Kasumi-1 (cell line): ENCODE results near the gene IL18.
A peak's percentile ranks its signal among the peaks of the same experiment; 100 is the strongest.
"Not testable (repeated sequence)": the region's sequence is repeated elsewhere in the genome, so short reads cannot be mapped to it uniquely, and the experiment has no call there.

Experiments
- DNase-seq, 2 experiments: peaks; one replicate each; lab custom pipeline; 2025; lab: John Stamatoyannopoulos, UW

IL18 gene

GRCh38 chr11:112121981-112122615 is 41.8 kb downstream of the IL18 start:
- no peak for DNase-seq

DNA sequence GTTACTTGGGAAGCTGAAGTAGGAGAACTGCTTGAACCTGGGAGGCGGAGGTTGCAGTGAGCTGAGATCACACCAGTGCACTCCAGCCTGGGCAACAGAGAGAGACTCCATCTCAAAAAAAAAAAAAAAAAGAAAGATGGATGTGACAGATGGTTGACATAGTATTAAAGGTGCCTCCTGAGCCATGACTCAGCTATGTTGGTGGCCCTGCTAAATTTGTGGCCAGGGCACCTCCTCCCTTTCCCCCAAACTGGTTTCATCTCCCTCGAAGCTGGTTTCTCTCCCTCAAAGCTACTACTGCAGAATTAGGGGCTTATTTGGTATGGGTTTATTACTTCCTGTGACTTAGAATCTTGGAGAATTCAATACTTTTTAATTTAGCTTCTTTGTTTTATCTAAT is 45.7 kb downstream of the IL18 start:
- DNase-seq: no peak

- no peak for DNase-seq
Observed at GRCh38 chr11:112115386-112115785, 48.5 kb downstream of the IL18 start.

DNA sequence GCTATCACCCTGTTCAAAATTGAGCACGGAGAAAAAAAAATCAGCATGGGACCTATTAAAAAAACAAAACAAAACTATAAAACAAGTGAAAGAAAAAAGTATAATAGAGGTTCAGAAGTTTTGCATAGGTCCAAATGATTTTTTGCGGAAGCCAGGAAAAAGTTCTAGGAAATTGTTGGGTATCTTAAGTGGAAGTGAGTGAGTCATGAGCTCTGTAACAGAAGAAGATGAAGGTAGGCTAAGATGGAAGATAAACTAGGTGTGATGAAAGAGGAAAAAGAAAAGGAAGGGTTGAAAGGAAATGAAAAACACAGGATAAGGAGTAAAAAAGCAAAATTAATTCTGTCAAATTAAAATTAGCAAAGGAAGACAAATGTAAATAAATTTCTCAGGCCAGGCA is 49.4 kb downstream of the IL18 start:
- no peak for DNase-seq

- DNase-seq: peak; percentile 84 to 95
Observed at GRCh38 chr11:112113539-112114457, 50.1 kb downstream of the IL18 start.

DNA sequence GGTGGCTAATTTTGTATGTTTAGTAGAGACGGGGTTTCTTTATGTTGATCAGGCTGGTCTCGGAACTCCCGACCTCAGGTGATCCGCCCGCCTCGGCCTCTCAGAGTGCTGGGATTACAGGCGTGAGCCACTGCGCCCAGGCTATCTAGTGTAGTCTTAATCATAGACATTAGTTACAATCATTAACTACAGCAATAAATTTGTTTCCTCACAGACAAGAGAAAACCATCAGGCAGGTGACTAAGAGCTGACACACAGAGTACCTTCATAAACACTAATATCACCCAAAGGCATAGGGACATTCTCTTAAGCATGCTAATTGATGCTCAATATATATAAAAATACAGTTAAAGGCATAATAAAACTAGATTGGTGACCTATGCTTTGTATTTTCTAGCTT is 57.8 kb downstream of the IL18 start:
- no peak for DNase-seq

GRCh38 chr11:112103446-112103845 is 60.4 kb downstream of the IL18 start:
- no peak for DNase-seq

DNA sequence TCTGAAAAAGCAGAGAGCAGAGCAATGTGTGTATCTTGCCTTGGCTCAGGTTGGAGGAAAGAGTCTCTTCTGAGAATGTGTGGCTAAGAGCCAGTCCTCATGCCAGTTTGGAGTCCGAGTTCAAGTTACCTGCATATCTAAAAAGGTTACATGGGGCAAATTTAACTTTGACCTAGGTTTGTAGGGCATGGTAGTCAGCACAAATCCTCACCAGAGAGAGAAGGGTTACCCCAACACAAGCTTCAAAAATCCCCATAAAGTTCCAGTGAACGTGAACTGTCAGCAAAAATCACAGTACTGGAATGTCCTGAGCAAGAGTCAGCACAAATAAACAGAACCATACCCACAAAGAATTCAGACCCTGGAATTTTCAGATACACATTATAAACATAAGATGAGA is 63.4 kb downstream of the IL18 start:
- DNase-seq: no peak

GRCh38 chr11:112097734-112098528 is 66.0 kb downstream of the IL18 start:
- DNase-seq: no peak

- DNase-seq: no peak
Observed at GRCh38 chr11:112096194-112096593, 67.7 kb downstream of the IL18 start.

DNA sequence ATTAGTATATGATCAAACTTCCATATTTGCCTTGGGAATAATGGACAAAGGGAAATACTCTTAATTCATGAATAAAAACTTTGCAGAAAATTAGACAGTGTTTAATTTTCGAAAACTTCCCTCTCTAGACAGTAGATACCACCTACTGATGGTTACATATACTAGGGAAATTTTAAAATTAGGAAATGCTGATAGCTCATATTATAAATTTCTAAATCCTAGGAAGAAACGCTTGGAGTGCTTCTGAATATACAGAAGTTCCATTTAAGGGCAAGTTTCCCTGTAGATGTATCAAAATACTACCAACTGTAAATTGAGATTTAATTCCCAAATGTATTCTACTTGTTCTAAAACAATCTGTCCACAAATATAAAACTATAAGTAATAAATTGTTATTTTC is 68.6 kb downstream of the IL18 start:
- DNase-seq: not testable (repeated sequence)
